Measurements from ENCODE around the gene ATG5.

DNA sequence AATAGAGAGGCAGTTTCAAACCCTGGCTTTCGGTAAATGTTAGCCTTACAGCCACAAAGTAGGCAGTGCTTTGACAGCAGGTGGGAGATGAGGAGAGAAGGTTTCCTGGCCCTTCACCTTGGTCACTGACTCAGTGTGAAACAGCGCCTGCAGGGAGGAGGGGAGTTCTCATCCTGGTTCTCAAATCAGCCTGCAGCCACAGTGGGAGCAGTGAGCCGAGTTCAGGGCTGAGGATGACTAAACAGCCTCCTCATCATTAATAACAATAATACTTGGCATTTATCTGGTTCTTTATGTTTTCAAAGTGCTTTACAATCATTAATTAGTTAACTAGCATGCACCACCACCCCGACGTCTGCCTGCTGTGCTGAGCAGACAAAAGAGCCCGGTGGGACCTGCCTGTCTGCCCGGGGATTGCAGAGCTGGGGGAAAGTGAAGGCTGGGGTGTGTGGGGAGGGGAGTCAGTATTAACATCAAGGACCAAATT is 179.8 kb downstream of the ATG5 start:
- no peak for TF ChIP-seq TAF1 (IDR thresholded peaks at IDR 0.05; ENCODE audit: borderline replicate concordance, insufficient read depth, low read length)
- TF ChIP-seq SIN3A (IDR thresholded peaks at IDR 0.05; ENCODE audit: borderline replicate concordance, insufficient read depth, low read length): no peak
- no peak for TF ChIP-seq POLR2AphosphoS5 (IDR thresholded peaks at IDR 0.05; ENCODE audit: low read depth, low read length)
- TF ChIP-seq FOXP2 (optimal IDR thresholded peaks at IDR 0.05; ENCODE audit: borderline replicate concordance, extremely low read depth, extremely low read length, insufficient read depth): no peak
- TF ChIP-seq, protein P1, sequence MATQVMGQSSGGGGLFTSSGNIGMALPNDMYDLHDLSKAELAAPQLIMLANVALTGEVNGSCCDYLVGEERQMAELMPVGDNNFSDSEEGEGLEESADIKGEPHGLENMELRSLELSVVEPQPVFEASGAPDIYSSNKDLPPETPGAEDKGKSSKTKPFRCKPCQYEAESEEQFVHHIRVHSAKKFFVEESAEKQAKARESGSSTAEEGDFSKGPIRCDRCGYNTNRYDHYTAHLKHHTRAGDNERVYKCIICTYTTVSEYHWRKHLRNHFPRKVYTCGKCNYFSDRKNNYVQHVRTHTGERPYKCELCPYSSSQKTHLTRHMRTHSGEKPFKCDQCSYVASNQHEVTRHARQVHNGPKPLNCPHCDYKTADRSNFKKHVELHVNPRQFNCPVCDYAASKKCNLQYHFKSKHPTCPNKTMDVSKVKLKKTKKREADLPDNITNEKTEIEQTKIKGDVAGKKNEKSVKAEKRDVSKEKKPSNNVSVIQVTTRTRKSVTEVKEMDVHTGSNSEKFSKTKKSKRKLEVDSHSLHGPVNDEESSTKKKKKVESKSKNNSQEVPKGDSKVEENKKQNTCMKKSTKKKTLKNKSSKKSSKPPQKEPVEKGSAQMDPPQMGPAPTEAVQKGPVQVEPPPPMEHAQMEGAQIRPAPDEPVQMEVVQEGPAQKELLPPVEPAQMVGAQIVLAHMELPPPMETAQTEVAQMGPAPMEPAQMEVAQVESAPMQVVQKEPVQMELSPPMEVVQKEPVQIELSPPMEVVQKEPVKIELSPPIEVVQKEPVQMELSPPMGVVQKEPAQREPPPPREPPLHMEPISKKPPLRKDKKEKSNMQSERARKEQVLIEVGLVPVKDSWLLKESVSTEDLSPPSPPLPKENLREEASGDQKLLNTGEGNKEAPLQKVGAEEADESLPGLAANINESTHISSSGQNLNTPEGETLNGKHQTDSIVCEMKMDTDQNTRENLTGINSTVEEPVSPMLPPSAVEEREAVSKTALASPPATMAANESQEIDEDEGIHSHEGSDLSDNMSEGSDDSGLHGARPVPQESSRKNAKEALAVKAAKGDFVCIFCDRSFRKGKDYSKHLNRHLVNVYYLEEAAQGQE (IDR thresholded peaks at IDR 0.05; ENCODE audit: insufficient read depth in 1 of 2, low read depth in 2 of 2, low read length in 2 of 2): no peak
